T-helper 2 cell treated with Interferon-gamma antibody and Interleukin-4, amounts not matched to agents 100 ng/mL and 5 ng/mL, for 36 hours (primary cell): ENCODE results near the gene TRAF3. TPM values are rescaled to one million over a fixed set of nuclear protein-coding genes. Genes with fewer than 3 reads are reported as not detected.
"Not testable (repeated sequence)": the region's sequence is repeated elsewhere in the genome, so short reads cannot be mapped to it uniquely, and the experiment has no call there.

ENCODE experiments used
- intact Hi-C: fragments of 100-400 bp; cut with micrococcal nuclease; formaldehyde crosslinking; loops from one replicate; pipeline ENCODE4 v1.15.1; 2023
- total RNA-seq: library from RNA; stranded (reverse); gene quantifications from 2 replicates; pipeline ENCODE4 v1.2.3, GENCODE V29; 2022

Gene TRAF3
- total RNA-seq, 1 donor from 2014 or later, result 42.4 TPM

DNA sequence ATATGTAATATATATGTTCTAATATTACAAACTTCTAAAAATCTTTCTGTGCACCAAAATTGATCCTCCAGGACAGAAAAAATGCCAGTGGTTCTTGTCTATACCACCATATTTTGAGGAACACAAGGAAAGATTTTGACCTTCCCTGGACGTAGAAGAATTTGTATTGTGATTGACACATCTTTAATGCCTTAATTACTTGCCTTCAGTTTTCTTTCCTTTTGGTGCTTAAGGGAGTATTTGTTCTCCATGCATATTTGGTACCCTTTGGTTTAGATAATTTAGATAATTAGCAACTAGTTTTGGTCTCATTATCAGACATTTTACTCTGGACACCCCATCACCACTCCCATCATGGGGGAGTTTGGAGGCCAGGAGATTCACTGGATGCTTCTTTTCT, 27.6 kb downstream of the TRAF3 start:
- intact Hi-C loops, result loop anchor here (1.0 to 2.0 kb wide), 2 partner anchors 14 to 27 kb away; no protein-coding TSS in a partner anchor

DNA sequence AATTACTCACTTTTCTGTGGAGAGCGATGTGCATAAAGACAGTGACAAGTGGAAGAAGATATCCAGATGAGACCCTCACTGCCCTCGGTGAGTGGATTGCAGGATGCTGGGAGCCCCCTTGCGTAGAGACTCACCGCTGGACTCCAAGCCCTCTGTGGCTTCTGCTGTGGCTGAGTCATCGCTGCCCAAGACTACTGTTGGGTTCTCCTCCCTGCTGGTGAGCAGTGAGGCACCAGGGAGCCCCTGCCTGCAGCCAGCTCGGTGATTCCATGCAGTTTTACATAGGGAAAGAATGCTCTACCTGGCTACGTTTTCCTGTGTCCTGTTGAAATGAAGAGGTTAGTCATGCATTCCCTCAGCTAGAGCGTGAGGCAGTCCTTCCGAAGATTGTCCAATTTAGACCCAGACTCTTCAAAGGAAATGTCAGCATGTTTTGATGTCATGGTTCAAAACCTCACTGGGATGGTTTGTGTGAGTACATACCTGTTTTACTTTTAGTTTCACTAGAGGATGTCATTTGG, 28.2 kb downstream of the TRAF3 start:
- intact Hi-C loops, result loop anchor here (1.0 to 2.0 kb wide), 2 partner anchors 13 to 27 kb away; no protein-coding TSS in a partner anchor

DNA sequence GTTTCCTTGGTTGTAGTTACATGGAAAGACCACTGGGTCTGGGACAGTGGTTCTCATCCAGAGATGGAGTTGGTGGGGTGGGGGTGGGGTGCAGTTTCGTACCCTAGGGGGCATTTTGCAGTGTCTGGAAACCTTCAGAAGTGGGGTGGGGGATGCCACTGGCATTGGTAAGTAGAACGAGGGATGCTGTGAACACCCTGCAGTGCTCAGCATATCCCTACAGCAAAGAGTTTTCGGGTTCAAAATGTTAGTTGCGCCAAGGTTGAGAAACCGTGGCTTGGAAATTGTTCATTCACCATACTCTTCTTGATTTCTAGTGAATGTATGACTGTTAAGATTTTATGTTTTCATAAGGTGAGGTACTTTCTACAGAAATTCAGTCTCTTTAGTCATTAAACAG, 28.7 kb downstream of the TRAF3 start:
- intact Hi-C loops, result loop anchor here (1.0 to 2.0 kb wide), 2 partner anchors 13 to 28 kb away; no protein-coding TSS in a partner anchor

DNA sequence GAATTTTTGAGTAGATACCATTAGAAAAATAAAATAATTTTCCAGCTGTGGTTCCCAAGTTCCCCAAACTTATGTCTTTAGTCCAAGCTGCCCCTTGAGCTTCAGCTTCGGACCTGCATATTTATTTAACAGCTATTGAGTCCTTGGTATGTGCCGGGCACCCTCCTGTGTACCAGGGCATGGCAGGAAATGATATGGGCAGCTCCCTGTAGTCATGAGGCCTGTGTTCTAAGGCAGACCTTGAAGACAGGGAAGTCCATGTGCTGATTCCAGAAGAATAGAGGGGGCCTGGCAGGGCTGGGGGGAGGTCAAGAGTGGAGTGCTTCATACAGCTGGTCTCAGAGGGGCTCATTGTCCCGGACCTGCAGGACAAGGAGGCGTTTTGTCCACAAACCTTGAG, 29.2 kb downstream of the TRAF3 start:
- intact Hi-C loops, result no loop called here

DNA sequence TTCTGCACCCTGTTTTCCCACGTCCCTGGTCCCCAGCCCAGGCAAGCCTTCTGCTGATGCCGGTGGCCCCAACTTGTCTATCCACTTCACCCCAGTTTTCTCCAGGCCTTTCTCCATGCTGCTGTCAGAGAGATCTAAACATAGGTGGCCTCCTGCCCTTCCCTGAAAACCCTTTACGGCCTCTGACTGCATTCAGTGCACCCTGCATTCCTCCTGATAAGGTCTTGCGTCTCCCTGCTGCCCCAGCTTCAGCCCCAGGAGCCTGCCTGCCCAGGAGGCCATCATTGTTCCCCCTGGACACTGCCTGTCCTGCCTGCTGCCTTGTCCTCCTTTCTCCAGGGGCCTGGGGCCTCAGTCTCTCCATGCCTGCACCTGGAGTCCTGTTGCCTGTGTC, 29.8 kb downstream of the TRAF3 start:
- intact Hi-C loops, result no loop called here

DNA sequence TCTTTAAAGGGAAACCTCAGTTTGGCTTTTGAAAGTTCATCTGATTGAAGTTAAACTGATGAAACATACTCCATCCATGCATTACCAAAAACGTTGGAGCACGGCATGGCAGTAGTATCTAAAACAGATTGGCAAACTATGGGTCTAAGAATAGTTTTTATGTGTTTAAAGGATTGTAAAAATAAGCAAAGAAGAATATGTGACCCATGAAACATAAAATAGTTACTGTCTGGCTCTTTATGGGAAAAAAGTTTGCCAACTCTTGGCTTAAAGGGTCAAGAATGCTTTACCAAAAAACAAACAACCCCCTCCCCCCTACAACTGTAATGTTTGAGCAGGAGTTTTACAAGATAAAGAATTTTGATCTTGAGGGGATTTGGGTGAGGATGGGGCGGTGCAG, 32.6 kb downstream of the TRAF3 start:
- intact Hi-C loops, result no loop called here

DNA sequence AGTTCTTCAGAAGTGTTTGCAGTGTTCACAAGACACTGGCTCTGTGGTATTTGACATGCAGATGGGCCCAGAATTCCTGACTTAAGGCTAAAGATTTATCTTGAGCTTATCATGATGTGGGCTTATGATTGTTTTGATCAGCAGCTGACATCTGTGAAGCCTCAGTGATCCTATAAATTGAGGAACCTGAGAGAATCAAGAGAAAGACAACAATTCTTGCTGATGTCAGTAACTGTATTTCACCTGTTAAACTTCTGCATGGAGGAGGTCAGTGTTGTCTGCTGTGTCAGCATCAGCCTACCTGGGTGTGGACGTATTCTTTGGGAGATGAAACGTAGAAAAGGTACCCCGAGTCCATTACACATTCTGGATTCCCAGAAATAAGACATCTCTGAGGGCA, 33.3 kb downstream of the TRAF3 start:
- intact Hi-C loops, result no loop called here

DNA sequence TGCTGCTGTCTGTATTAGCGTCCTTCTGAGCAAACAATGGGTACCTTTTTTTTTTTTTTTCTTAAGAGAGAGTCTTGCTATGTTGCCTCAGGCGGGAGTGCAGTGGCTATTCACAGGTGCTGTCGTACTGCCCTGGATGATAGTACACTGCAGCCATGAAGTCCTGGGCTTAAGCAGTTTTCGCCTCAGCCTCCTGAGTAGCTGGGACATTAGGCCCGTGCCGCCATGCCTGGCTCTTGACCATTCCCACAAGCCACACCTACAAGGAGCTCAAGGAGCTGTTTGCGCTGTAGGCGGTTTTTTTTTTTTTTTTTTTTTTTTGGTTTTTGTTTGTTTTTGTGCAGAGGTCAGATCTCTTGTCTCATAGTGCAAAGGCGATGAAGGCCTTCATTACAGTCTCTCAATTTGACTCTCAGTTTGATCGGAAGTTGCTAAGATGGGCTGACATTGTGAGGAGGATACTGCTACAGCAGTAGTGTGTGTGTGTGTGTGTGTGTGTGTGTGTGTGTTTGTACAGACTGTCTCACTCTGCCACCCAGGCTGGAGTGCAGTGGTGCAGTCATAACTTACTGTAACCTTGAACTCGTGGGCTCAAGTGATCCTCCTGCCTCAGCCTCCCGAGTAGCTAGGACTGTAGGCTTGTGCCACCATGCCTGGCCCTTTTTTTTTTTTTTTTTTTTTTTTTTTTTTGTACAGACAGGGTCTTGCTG, 34.2 kb downstream of the TRAF3 start:
- intact Hi-C loops, result no loop called here

DNA sequence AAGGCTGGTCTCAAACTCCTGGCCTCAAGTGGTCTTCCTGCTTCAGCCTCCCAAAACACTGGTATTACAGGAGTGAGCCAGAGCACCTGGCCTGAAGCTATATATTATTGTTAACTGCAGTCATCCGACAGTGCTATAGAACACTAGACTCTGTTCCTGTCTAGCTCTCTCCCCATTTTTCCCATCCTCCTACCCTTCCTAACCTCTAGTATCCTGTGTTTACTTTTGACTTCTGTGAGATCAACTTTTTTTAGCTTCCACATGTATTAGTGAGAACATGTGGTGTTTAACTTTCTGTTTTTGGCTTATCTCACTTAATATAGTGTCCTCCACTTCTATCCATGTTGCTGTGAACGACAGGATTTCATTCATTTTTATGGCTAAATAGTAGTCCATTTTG, 34.7 kb downstream of the TRAF3 start:
- intact Hi-C loops, result no loop called here

DNA sequence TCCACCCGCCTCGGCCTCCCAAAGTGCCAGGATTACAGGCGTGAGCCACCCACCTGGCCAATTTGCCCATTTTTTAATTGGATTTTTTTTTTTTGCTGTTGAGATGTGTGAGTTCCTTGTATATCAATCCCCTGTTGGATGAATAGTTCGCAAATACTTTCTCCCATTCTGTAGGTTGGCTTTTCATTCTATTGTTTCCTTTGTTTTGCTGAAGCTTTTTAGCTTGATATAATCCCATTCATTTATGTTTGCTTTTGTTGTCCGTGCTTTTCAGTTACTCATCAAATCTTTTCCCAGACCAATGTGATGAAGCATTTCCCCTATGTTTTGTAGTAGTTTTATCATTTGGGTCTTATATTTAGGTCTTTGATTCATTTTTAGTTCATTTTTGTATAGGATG, 36.4 kb downstream of the TRAF3 start:
- intact Hi-C loops, result no loop called here

DNA sequence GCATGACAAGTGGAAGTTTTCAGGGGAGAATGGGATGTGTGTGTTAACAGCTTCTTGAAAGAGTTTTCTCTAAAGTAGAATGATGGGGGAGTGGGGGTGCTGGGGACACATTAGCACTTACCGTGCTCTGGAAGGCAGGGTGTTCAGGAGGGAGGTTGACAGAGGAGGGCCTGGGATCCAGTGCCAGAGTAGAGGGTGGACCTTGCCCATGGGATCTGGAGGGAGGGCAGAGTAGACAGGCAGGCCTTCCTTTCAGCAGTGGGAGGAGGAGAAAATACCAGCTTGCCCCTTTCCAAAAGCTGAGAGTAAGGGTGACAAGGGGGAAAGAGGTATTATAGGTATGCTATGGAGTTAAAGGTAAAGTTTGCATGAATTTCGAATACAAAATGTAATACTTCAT, 40.1 kb downstream of the TRAF3 start:
- intact Hi-C loops, result no loop called here

DNA sequence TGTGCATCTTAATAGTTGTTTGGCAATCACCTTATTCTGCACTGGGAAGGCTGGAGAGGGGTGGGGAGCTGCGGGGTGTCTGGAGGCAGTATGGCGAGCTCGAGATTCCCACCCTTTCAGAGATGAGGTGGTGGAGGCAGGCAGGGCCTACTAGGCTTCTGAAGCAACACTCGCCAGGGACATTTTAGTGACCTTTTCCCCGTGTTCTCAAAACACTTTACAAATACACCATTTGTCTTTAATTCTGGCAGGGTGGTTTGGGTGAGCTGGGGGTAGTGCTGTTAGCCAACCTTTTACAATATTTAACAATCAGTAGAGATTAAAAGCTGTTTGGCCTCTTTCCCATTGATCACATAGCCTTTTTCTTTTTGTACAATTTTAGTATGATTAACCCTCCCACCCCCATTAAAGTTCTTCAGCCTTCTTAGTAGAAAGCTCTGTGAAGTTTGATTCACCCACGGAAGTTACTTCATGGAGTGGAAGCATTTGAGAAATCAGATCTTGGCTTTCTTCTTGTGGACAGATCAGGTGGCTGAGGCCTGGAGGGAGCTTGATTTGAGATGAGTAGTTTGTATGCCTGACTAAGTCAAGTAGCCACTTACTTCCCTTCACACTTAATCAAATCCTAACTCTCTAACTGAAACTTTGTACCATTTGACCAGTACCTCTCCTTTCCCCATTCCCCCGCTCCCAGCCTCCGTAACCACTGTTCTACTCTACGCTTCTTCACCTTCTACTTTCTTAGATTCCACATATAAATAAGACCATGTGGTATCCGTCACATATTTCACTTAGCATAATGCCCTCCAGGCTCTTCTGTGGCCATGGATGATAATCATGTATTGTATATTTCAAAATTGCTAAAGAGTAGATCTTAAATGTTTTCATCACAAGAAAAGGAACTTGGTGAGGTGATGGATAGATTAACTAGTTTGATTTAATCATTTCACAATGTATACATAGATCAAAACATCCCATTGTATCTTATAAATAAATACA, 41.0 kb downstream of the TRAF3 start:
- intact Hi-C loops, result loop anchor here (2.0 kb wide), 1 partner anchor 13 kb away; no protein-coding TSS in a partner anchor

DNA sequence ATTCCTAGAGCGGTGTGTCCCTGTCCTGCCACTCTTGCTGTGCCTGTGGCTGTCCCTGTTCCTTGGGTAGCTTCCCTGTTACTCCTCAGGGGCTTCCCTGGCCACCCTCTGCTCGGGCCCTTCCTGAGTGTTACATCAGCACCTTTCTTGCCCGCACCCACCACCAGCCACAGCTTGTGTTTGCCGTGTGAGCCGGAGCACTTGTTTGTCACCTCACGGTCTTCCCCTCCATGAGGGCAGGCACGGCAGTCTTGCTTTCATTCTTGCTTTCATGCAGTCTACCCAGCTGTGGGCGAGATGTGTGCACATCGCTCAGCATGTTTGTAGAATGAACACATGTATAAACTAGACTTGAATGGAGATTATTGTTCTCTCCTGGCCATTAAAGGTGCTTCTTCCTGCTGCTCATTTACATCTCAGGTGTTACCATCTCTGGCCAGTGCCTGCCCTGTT, 42.0 kb downstream of the TRAF3 start:
- intact Hi-C loops, result loop anchor here (1.0 to 2.0 kb wide), 2 partner anchors 14 to 41 kb away; no protein-coding TSS in a partner anchor

DNA sequence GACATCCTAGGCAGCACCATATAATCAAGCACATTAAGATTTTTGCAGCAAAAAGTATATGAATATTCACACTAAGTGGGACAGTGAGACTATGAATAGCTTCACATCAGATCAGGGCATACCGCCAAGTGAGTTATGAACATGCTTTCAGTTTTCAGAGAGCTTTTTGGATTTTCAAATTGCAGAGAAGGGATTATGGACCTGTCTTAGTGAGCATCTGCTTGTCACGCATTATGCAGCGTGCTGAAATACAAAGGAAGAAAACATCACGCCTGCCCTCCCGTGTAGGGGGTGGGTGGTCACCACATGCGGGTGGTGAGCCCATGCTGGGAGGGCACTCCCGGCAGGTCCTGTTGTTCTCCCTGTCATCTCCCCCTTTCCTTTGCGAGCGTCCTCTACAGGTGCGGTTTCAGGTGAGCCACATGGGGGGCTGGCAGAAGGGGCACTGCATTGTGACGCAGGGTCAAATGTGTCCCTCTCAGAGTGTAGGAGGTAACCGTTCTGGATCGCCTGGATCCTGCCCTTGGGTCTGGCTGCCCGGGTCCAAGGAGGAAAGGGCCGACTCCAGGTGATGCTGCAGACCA, 42.6 kb downstream of the TRAF3 start:
- intact Hi-C loops, result loop anchor here (1.0 to 2.0 kb wide), 2 partner anchors 15 to 42 kb away; no protein-coding TSS in a partner anchor

DNA sequence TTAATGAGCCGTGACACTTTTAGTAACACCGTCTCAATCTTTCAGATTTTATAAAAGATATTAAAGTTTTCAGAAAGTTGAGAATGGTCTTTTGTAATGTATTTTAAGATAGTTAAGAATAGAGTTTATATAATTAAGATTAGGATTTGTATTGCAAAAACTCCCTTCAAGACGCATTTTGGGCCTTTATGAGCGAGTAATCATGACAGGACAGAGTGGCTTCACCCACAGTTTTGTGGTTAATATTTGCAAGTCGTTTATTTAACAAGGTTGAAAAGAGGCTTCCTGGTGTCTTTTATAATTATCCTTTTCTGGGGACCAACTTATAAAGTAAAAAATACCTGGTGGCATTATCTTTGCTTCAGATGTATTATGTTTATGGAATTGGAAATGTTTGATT, 44.0 kb downstream of the TRAF3 start:
- intact Hi-C loops, result no loop called here

DNA sequence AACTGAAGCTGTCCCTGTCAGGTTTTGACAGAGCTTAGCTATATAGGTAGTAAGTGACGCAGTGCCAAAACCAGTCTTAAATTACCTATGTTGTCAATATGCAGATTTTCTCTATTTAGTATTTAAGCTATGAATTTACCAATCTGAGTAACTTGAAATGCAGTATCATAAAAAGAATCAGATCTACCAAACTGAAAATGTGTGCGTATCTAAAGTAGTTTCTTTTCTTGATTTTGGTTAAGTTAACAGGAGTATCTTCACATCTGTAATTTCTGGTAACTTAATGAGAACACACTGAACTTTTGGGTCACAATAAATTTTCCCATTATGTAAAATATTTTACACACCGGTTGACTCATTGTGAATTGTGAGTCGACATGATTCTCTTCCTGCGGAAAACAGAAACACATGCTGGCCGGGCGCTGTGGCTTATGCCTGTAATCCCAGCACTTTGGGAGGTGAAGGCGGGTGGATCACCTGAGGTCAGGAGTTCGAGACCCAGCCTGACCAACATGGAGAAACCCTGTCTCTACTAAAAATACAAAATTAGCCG, 45.1 kb downstream of the TRAF3 start:
- intact Hi-C loops, result no loop called here

DNA sequence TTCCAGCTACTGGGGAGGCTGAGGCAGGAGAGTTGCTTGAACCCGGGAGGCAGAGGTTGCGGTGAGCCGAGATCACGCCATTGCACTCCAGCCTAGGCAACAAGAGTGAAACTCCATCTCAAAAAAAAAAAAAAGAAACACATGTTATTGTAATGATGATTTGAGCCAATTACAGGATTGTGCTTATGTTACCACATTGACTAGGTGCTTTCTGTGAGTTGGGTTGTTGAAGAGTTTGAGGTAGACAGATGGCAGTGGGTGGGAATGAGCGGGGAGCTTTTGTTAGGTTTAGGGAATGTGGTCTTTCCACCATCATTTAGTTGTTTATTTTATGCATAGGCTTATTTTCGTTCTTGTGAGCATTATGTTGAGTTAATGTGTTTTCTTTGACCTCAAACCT, 45.6 kb downstream of the TRAF3 start:
- intact Hi-C loops, result not testable (repeated sequence)

DNA sequence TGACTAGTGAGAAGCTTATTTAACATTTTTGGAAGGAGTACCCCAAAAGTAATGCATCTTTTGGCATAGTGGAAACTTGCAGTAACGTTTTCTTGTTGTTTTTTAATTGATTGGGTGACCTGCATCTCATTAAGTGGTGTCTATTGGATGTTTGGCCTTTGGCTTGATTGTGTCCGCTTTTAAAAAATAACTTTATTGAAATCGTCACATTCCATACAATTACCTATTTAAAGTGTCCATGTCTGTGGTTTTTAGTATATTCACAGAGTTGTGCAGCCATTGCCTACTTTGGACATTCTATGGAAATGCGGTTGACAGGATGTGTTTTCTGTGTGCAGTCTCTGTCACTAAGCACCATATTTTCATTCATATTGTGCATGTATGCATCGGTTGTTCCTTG, 46.3 kb downstream of the TRAF3 start:
- intact Hi-C loops, result no loop called here

DNA sequence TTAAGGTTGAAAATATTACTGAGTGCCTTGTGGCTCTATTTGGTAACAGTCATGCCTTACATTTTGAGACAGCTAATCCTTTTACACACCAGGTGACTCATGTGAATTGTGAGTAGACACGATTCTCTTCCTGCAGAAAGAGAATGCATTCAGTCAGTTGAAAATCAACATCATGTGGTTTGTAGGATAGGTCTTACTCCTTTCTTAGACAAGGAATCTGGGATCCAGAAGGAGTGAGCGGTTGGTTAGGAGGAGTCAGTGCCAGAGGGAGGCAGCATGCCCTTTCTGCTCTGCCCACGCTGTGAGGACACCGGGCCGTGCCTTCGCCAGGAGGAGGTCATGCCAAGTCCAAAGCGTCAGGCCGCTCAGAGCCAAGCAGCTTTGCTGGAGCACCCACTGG, 47.6 kb downstream of the TRAF3 start:
- intact Hi-C loops, result no loop called here

DNA sequence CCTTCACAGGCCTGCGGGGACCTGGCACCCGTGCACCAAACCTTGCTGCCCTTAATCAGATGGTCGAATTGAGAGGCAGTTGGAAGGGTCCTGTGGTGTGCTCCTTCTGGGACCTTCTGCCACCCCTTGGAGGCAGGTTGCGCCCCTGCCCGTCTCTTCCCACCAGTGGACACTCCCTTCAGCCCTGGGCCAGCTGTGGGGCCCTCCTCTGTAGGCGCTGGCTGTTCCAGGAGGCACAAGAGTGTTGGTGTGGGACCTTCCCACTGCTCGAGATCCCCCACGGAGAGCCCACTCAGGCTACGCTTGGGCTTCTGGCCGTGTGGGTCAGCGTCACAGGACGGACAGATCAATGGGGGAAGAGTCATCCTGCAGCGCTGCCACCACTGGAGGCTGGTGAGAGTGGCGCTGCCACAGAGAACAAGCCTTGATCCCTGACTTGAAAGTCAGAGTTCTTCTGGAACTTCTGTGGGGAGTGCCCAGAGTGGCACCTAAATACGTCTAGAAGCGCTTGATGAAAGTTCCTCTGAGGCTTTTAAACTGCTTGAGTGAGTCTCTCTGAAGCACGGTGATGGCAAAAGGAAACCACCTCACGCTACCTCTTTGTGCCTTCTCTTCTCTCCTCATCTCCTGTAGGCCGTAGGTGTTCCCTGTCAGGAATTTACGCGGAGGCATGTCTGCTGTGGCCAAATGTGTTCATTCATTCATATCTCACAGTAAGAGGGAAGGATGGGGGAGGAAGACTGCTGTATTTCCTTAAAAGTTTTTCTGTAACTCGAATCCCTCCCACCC, 48.3 kb downstream of the TRAF3 start:
- intact Hi-C loops, result no loop called here
